Skeletal muscle satellite cell (primary cell): ENCODE results near the gene TMEM260.
A peak's percentile ranks its signal among the peaks of the same experiment; 100 is the strongest.

Experiments
- H3K27me3 ChIP-seq: 2 replicates; pipeline ENCODE4 v1.7.0; 2013; ENCODE audit warnings: low read length; ENCODE audit not compliant: control insufficient read depth, insufficient read depth
- H3K36me3 ChIP-seq: 2 replicates; pipeline ENCODE4 v1.7.0; 2013; ENCODE audit warnings: mild to moderate bottlenecking, control low read depth, low read length; ENCODE audit not compliant: insufficient read depth
- H3K4me1 ChIP-seq: 2 replicates; pipeline ENCODE4 v1.7.0; 2013; ENCODE audit warnings: low read length; ENCODE audit not compliant: control insufficient read depth, insufficient read depth
- H3K4me2 ChIP-seq: 2 replicates; pipeline ENCODE4 v1.7.0; 2013; ENCODE audit warnings: mild to moderate bottlenecking, low read length
- H3K4me3 ChIP-seq: 2 replicates; pipeline ENCODE4 v1.7.0; 2013; ENCODE audit warnings: low read length
- H3K9ac ChIP-seq: 2 replicates; pipeline ENCODE4 v1.7.0; 2013; ENCODE audit warnings: mild to moderate bottlenecking, low read depth, low read length, moderate library complexity
- H3K9me3 ChIP-seq: replicated peaks from 2 replicates; pipeline ENCODE4 v1.7.0; 2013; ENCODE audit warnings: mild to moderate bottlenecking, control low read depth, low read length

Gene TMEM260

DNA sequence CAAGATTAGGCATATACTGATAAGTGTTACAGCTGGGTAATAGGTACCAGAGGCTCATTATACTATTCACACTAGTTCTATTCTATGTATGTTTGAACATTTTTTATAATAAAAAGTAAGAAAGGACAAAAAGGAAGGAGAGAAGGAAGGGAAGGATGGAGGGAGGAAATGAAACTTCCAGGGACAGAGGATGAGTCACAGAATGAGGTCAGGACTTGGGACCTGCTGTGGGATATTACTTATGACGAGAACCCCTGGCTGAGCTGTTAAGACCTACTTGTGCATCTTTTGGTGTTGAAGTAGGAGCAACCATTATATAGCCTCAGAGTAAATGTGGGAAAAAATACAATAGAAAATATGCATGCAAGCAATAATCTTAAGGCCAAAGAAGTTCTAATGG is 16.7 kb upstream of the TMEM260 start:
- Histone ChIP-seq H3K4me2 (no peak overlapping the region), H3K36me3 (no peaks in the 10 kb centered on the region), H3K9ac (no peak overlapping the region), H3K27me3 (peaks cover 18% of the 10 kb centered on the region), H3K4me1 (no peaks in the 10 kb centered on the region), H3K9me3 (no peaks in the 10 kb centered on the region), H3K4me3 (no peak overlapping the region)

DNA sequence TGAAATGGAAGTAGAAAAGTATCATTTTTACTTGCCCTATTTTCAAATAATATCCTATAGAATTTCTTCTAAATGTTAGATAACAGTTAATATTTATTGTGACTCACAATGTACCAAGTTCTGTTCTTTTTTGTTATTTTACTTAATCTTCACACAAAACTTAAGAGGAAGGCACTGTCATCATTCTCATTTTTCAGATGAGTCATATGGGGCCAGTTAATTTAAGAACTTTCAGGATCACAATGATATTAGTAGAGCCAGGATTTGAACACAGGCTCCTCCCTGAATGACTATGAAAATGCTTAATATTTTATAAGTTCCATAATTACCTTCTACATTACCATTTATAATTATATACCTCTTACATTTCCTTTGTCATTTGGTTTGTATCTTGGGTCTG is 10.4 kb upstream of the TMEM260 start:
- Histone ChIP-seq H3K36me3 (no peaks in the 10 kb centered on the region), H3K4me3 (no peak overlapping the region), H3K27me3 (peaks cover 9% of the 10 kb centered on the region), H3K4me1 (no peaks in the 10 kb centered on the region), H3K4me2 (no peak overlapping the region), H3K9ac (no peak overlapping the region), H3K9me3 (no peaks in the 10 kb centered on the region)

DNA sequence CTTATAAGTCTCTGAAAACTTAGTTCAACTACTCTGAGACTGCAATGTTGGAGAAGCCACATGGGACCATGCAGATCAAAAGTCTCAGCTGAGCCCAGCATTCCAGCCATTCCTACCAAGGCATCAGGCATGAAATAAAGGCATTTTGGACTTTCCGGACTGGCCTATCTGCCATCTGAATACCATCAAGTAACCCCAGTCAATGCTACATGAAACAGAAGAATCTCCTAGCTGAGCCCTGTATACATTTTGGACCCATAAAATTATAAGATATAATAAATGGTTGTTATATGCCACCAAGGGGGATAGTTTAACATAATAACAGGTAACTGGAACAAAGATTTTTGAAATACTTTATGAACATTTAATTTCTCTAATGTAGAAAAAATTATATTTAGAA is 9.3 kb upstream of the TMEM260 start:
- no peaks in the 10 kb centered on the region for H3K36me3 ChIP-seq
- no peaks in the 10 kb centered on the region for H3K9me3 ChIP-seq
- no peaks in the 10 kb centered on the region for H3K4me1 ChIP-seq
- no peak overlapping the region for H3K4me3 ChIP-seq
- H3K9ac ChIP-seq, result no peak overlapping the region
- H3K4me2 ChIP-seq, result no peak overlapping the region
- peaks cover 4% of the 10 kb centered on the region for H3K27me3 ChIP-seq

DNA sequence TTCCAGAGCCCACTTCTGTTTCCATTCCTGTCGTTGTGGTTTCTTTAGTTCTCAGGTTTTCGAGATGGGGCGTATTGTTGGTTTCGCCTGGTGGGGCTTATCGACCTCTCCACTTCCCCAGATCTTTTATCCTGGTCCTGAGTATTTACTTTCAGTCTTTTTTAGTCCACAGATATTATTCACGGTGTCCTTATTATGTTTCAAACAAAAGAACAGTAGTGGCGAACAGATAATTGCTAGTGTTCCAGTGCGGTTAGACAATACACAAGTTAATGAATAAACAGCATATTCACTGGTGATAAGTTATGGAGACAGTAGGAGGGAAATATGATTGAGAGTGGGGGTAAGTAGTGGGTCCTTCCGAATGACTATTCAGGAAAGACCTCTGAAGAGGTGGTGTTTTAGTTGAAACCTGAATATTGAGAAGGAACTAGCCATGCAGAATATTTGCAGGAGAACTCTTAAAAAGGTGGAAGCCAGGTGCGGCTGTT is 668 bp downstream of the TMEM260 start:
- peaks cover 12% of the 10 kb centered on the region for H3K27me3 ChIP-seq
- peaks cover 9% of the 10 kb centered on the region for H3K4me1 ChIP-seq
- peak overlapping the region; percentile 95 for H3K4me3 ChIP-seq
- H3K9me3 ChIP-seq, result no peaks in the 10 kb centered on the region
- peak overlapping the region; percentile 87 for H3K9ac ChIP-seq
- H3K36me3 ChIP-seq, result no peaks in the 10 kb centered on the region
- peak overlapping the region; percentile 83 for H3K4me2 ChIP-seq

DNA sequence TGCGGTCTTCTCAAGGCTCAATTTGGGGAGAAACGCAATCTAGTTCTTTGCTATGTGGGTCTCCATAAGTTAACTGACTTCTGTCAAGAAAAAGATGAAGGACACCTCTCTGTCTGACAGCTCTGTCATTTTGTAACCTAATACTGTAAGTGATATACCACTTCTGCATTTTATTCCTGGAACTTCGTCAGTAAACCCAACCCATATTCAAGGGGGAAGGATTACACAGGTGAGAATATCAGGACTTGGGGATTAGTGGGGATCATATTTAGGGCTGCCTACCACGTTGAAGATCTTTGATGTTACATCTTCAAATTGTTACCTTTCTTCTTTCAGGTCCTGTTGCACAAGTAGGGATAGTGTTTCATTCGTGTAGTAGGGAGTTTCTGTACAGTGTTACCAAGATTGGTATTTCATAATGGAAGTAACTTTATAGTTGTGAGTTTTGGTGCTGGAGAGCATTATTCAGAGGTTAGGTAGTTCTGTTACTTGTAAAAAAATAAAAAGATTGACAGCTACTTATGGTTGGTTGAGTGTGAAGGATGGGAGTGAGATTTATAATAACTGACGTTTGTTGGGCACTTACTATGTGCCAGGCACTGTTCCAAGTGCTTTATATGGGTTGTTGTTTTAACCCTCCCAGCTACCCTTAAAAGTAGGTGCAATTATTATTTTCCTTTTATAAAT is 1.6 kb downstream of the TMEM260 start:
- peaks cover 9% of the 10 kb centered on the region for H3K4me1 ChIP-seq
- peak overlapping the region; percentile 83 for H3K4me2 ChIP-seq
- H3K9ac ChIP-seq, result no peak overlapping the region
- H3K27me3 ChIP-seq, result peaks cover 12% of the 10 kb centered on the region
- peaks cover 3% of the 10 kb centered on the region for H3K36me3 ChIP-seq
- peak overlapping the region; percentile 95 for H3K4me3 ChIP-seq
- no peaks in the 10 kb centered on the region for H3K9me3 ChIP-seq

DNA sequence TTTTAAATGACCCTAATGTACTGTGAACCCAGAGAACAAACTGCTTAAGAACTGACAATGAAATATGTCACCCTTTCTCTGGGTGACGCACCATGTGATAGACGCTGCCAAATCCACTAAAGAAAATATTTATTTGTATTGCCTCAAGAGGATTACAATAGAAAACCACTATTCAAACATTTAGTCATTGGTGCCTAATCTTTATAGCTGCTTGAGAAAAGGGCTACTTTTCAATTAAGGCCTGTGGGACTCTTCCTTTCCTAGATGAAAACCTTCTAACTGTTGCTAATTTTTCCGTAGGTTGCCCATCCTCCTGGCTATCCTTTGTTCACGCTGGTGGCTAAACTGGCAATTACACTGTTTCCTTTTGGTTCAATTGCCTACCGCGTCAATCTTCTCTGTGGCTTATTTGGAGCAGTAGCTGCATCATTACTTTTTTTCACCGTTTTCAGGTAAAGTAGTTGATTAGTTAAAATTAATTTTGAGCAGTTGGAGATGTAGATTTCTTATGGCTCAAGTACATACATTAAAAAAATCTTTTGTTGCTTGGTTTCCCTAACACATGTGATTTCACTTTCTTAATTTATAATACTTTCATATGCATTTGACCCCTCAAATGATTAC is 6.0 kb downstream of the TMEM260 start:
- H3K4me1 ChIP-seq, result peaks cover 6% of the 10 kb centered on the region

DNA sequence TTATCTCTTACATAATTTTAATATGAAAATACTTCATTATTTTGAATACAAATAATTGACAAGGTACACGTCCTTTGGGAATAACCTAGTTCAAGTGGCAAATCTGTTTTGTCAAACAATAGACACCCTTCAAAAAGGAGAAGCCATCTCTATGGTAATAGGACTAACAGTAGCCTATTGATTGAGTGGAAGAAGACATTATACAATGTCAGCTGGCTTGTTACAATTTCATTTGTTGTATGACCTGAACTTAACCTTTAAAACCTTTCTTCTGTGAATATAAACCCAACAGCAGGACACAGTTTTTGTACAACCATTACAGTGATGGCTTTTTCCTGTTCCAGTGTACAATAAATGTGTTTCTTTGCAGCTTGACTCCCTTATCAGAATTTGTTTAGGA is 8.1 kb downstream of the TMEM260 start:
- peaks cover 11% of the 10 kb centered on the region for H3K36me3 ChIP-seq
- H3K9me3 ChIP-seq, result no peaks in the 10 kb centered on the region
- no peaks in the 10 kb centered on the region for H3K4me1 ChIP-seq

More for the DNA sequence above, 6.0 kb downstream of the TMEM260 start:
- Histone ChIP-seq H3K27me3 (no peaks in the 10 kb centered on the region), H3K4me2 (no peak overlapping the region), H3K4me3 (no peak overlapping the region), H3K36me3 (peaks cover 11% of the 10 kb centered on the region), H3K9ac (no peak overlapping the region), H3K9me3 (no peaks in the 10 kb centered on the region)

DNA sequence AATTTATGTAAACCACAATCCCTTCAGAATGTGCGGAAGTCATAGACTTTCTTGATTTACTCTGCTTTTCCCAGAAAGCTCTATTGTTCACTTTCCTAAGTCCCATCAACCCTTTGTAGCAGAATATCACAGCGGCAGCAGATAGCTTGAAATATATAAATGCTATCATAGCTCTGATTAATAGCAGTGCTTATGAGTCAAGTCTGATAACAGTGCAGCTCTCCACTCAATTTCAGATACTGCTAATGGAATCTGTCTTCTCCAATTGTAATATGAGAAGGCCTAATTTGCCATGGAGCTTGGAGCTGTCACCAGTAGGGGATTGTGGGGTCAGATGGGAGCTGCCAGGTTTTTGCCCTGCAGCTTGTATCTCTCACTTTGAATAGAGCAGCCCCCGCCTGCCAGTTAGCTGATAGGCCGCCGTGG is 10.9 kb downstream of the TMEM260 start:
- Histone ChIP-seq H3K9ac (no peak overlapping the region), H3K4me1 (no peaks in the 10 kb centered on the region), H3K9me3 (no peaks in the 10 kb centered on the region), H3K4me3 (no peak overlapping the region), H3K27me3 (no peaks in the 10 kb centered on the region), H3K36me3 (peaks cover 11% of the 10 kb centered on the region), H3K4me2 (no peak overlapping the region)

More for the DNA sequence above, 8.1 kb downstream of the TMEM260 start:
- no peak overlapping the region for H3K4me3 ChIP-seq
- H3K27me3 ChIP-seq, result no peaks in the 10 kb centered on the region
- H3K4me2 ChIP-seq, result no peak overlapping the region
- no peak overlapping the region for H3K9ac ChIP-seq

DNA sequence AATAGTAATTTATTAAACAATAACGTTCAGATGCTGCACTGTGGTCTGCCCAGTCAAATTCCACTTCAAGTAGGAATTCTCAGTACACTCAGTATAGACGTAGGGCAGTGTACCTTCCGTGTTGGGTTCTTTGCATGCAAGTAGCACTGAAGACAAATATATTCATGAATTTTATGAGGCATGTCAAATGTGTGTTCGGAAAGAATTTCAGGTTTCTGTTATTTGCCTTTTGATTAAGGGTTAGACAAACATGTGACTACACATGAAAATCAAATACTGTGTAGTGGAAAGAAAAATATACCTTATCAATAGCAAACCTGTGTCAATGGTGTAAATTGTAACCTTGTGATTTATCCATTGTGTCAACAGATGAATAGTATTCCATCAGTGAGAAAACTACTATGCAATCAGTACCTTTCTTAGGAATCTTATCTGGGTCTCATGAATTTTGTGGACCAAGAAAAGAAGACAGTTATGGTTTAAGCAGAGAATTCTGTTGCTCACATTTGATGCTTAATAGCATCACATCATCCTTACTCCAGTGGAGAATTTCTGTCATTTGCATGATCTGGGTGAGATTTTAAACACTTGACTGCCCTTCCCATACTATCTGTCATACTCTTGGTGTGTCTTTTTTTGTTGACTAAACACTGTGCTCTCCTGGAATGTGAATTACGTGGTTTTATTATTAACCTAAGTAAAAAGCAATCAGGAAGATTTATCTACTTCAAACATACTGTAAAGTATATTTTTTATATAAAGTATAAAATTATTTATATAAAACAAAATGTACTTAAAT is 13.3 kb downstream of the TMEM260 start:
- no peak overlapping the region for H3K9ac ChIP-seq
- H3K4me3 ChIP-seq, result no peak overlapping the region
- H3K27me3 ChIP-seq, result no peaks in the 10 kb centered on the region
- no peaks in the 10 kb centered on the region for H3K4me1 ChIP-seq
- H3K36me3 ChIP-seq, result peaks cover 3% of the 10 kb centered on the region
- no peaks in the 10 kb centered on the region for H3K9me3 ChIP-seq
- H3K4me2 ChIP-seq, result no peak overlapping the region

DNA sequence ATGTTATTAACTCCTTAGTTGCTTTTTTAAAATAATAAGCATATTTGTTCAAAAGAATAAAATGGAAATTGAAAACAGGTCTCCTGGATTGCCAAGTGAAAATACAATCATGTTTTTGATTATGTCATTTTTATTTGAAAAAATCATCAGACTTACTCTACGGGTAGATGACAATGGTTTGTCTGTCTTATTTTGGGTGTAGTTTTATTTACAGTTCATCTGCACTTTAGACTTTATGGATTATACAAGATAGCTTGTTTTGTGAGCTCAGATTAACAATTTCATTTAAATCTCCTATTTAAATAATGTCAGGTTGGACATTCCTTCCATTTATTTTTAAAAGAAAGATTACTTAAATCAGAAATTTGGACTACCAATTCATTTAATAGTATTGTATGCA is 14.8 kb downstream of the TMEM260 start:
- no peak overlapping the region for H3K4me2 ChIP-seq
- H3K36me3 ChIP-seq, result peaks cover 5% of the 10 kb centered on the region

DNA sequence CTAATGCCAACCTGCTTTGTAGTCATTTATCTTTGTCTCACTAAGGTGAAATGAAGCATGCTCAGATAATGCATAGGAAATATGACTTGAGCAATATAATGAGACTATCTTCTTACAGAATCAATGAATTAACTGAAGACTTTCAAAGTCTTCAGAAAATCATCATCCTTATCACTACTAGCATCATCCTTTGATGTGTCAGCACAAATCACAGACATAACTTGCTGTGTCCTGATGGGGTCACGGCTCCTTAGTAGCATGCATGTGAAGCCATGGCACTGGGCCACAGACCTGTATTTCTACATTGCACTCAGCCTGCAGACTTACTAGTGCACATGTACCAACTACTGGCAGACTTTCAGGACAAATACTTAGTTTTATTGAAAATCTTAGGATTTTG is 18.9 kb downstream of the TMEM260 start:
- H3K27me3 ChIP-seq, result no peaks in the 10 kb centered on the region
- no peak overlapping the region for H3K4me3 ChIP-seq
- no peak overlapping the region for H3K4me2 ChIP-seq
- H3K9ac ChIP-seq, result no peak overlapping the region
- peaks cover 5% of the 10 kb centered on the region for H3K36me3 ChIP-seq
- H3K4me1 ChIP-seq, result no peaks in the 10 kb centered on the region
- no peaks in the 10 kb centered on the region for H3K9me3 ChIP-seq

More for the DNA sequence above, 14.8 kb downstream of the TMEM260 start:
- Histone ChIP-seq H3K4me1 (no peaks in the 10 kb centered on the region), H3K9ac (no peak overlapping the region), H3K9me3 (no peaks in the 10 kb centered on the region), H3K4me3 (no peak overlapping the region), H3K27me3 (no peaks in the 10 kb centered on the region)
